Measurements from ENCODE around the gene TRMT1.

DNA sequence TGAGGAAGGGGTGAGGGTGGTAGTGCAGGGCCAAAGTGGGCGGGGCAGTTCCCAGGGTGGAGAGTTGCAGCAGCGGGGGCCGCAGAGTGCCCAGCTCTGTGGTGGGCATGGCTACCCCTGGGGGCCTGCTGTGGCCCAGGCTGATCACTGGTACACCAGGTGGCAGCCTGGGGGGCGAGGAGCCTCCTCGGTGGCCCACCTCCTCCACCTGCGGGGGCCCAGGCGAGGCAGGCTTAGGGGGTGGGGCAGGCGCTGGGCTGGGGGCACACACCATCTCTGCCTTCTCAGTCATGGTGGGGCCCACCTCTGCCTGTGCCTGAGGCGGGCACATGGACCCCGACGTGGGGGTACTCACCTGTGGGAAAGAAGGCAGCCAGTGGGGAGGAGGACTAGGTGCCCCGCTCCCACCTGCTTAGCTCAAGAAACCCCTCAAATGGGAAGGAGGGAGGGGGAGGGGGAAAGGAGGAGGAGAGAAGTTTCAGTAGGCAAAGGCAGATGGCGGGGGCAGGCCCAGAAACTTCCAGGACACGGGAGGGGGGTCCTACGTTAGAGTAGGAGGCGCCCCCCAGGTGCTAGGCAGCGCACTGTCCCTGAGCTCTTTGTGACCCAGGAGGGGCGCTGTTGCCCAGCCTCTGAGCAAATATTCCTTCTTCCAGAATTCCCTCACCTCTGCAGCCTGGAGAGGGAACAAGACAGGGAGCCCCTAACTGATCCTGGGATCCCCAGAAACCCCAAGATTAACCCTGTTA, 15.5 kb downstream of the TRMT1 start:
- no peak for TF ChIP-seq POLR2A (IDR thresholded peaks at IDR 0.05)
- TF ChIP-seq, protein P1, sequence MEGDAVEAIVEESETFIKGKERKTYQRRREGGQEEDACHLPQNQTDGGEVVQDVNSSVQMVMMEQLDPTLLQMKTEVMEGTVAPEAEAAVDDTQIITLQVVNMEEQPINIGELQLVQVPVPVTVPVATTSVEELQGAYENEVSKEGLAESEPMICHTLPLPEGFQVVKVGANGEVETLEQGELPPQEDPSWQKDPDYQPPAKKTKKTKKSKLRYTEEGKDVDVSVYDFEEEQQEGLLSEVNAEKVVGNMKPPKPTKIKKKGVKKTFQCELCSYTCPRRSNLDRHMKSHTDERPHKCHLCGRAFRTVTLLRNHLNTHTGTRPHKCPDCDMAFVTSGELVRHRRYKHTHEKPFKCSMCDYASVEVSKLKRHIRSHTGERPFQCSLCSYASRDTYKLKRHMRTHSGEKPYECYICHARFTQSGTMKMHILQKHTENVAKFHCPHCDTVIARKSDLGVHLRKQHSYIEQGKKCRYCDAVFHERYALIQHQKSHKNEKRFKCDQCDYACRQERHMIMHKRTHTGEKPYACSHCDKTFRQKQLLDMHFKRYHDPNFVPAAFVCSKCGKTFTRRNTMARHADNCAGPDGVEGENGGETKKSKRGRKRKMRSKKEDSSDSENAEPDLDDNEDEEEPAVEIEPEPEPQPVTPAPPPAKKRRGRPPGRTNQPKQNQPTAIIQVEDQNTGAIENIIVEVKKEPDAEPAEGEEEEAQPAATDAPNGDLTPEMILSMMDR (IDR thresholded peaks at IDR 0.05) = peak in 1 of 4 experiments; percentile 14

Data from uterus (tissue), 2 donors.